HepG2 (cell line): ENCODE data around the gene HMGCS2. TPM values are rescaled to one million over a fixed set of nuclear protein-coding genes. Genes with fewer than 3 reads are reported as not detected.
A peak's percentile ranks its signal among the peaks of the same experiment; 100 is the strongest.

Experiments
- CC2D1A ChIP-seq: sonication (generic); formaldehyde crosslinking; IDR thresholded peaks from 2 replicates; pipeline ENCODE4 v1.8.1; 2023; ENCODE audit warnings: mild to moderate bottlenecking, missing genetic modification reagents
- FOXC1 ChIP-seq: sonication (generic); formaldehyde crosslinking; IDR thresholded peaks from 2 replicates; pipeline ENCODE4 v1.8.0; 2022; ENCODE audit warnings: mild to moderate bottlenecking, missing genetic modification reagents, borderline replicate concordance
- FOXM1 ChIP-seq: sonication (generic); formaldehyde crosslinking; IDR thresholded peaks from 2 replicates; pipeline ENCODE4 v1.5.0; 2020; ENCODE audit warnings: missing genetic modification reagents
- HDAC1 ChIP-seq: sonication (generic); formaldehyde crosslinking; IDR thresholded peaks from 2 replicates; pipeline ENCODE4 v1.5.1; 2020; ENCODE audit warnings: mild to moderate bottlenecking, missing genetic modification reagents
- HNRNPL ChIP-seq: fragments of 200-400 bp; formaldehyde crosslinking; IDR thresholded peaks from 2 replicates; pipeline ENCODE4 v1.6.1; 2017; ENCODE audit warnings: mild to moderate bottlenecking, low read depth, low read length
- MAZ ChIP-seq, 2 experiments: sonication (generic) in 1 of 2; formaldehyde crosslinking in 1 of 2; IDR thresholded peaks; 2 replicates each; pipeline versions ENCODE4 v1.5.0 to v1.6.1; 2012 to 2020; ENCODE audit warnings: low read depth in 2 of 2, mild to moderate bottlenecking in 2 of 2, borderline replicate concordance in 1 of 2, improper control_type of control experiment in 1 of 2, low read length in 1 of 2, missing genetic modification reagents in 1 of 2, moderate library complexity in 1 of 2
- MEIS2 ChIP-seq: sonication (generic); formaldehyde crosslinking; IDR thresholded peaks from 2 replicates; pipeline ENCODE4 v1.9.0; 2021; ENCODE audit warnings: mild to moderate bottlenecking, missing genetic modification reagents
- MTF2 ChIP-seq: sonication (generic); formaldehyde crosslinking; IDR thresholded peaks from 2 replicates; pipeline ENCODE4 v1.5.0; 2020; ENCODE audit warnings: missing genetic modification reagents, borderline replicate concordance
- PHF8 ChIP-seq: sonication (generic); formaldehyde crosslinking; IDR thresholded peaks from 2 replicates; pipeline ENCODE4 v1.5.0; 2020; ENCODE audit warnings: missing genetic modification reagents
- POLR2A ChIP-seq, 2 experiments: IDR thresholded peaks; 2 replicates each; pipeline ENCODE4 v1.6.1; 2011; ENCODE audit warnings: low read depth in 2 of 2, low read length in 2 of 2, mild to moderate bottlenecking in 1 of 2, moderate library complexity in 1 of 2; ENCODE audit not compliant: insufficient read depth in 1 of 2
- RBFOX2 ChIP-seq: fragments of 200-400 bp; formaldehyde crosslinking; IDR thresholded peaks from 2 replicates; pipeline ENCODE4 v1.6.1; 2017; ENCODE audit warnings: low read depth, mild to moderate bottlenecking, low read length
- REXO4 ChIP-seq: sonication (generic); formaldehyde crosslinking; IDR thresholded peaks from 2 replicates; pipeline ENCODE4 v1.8.0; 2022; ENCODE audit warnings: missing genetic modification reagents, mild to moderate bottlenecking, borderline replicate concordance
- SOX13 ChIP-seq, 3 experiments: fragments of 450-650 bp in 1 of 3; sonication (generic) in 1 of 3; formaldehyde crosslinking in 1 of 3; IDR thresholded peaks in 2 of 3; conservative IDR thresholded peaks in 1 of 3; 2 replicates each; pipeline versions ENCODE4 v1.5.0 to v1.6.1; 2016 to 2020; ENCODE audit warnings: antibody characterized with exemption in 1 of 3, mild to moderate bottlenecking in 1 of 3, missing compliant biosample characterization in 1 of 3, missing genetic modification reagents in 1 of 3, moderate library complexity in 1 of 3
- TAF1 ChIP-seq: sonication (generic); formaldehyde crosslinking; IDR thresholded peaks from 2 replicates; pipeline ENCODE4 v1.4.0; 2020; ENCODE audit warnings: missing genetic modification reagents
- YEATS4 ChIP-seq: sonication (generic); formaldehyde crosslinking; IDR thresholded peaks from 2 replicates; pipeline ENCODE4 v1.4.0; 2020; ENCODE audit warnings: missing genetic modification reagents, borderline replicate concordance
- ZC3H4 ChIP-seq: sonication (generic); formaldehyde crosslinking; IDR thresholded peaks from 2 replicates; pipeline ENCODE4 v1.4.0; 2020; ENCODE audit warnings: missing genetic modification reagents, borderline replicate concordance
- ZFP1 ChIP-seq: IDR thresholded peaks from 2 replicates; pipeline ENCODE4 v1.6.1; 2016
- ZFP37 ChIP-seq: sonication (generic); formaldehyde crosslinking; IDR thresholded peaks from 2 replicates; pipeline ENCODE4 v1.4.0; 2020; ENCODE audit warnings: missing genetic modification reagents, borderline replicate concordance
- ZMYM3 ChIP-seq: sonication (generic); formaldehyde crosslinking; IDR thresholded peaks from 2 replicates; pipeline ENCODE4 v1.5.1; 2020; ENCODE audit warnings: mild to moderate bottlenecking, missing genetic modification reagents
- ZNF263 ChIP-seq: sonication (generic); formaldehyde crosslinking; IDR thresholded peaks from 2 replicates; pipeline ENCODE4 v1.4.0; 2020; ENCODE audit warnings: missing genetic modification reagents
- ZNF572 ChIP-seq: sonication (generic); formaldehyde crosslinking; IDR thresholded peaks from 2 replicates; pipeline ENCODE4 v1.5.1; 2020; ENCODE audit warnings: mild to moderate bottlenecking, missing genetic modification reagents
- ZNF629 ChIP-seq: sonication (generic); formaldehyde crosslinking; conservative IDR thresholded peaks from 2 replicates; pipeline ENCODE4 v1.5.0; 2020; ENCODE audit warnings: missing genetic modification reagents
- ZNF792 ChIP-seq: IDR thresholded peaks from 2 replicates; pipeline ENCODE4 v1.6.1; 2016
- ZNF816 ChIP-seq: sonication (generic); formaldehyde crosslinking; IDR thresholded peaks from 2 replicates; pipeline ENCODE4 v1.8.0; 2022; ENCODE audit warnings: missing genetic modification reagents, mild to moderate bottlenecking, borderline replicate concordance
- ZNF841 ChIP-seq: sonication (generic); formaldehyde crosslinking; IDR thresholded peaks from 2 replicates; pipeline ENCODE4 v1.8.1; 2023; ENCODE audit warnings: missing genetic modification reagents, borderline replicate concordance
- polyA plus RNA-seq, 8 experiments: library from polyadenylated mRNA; depleted of rRNA in 3 of 8; stranded (reverse) in 7 of 8; unstranded in 1 of 8; fragments of >200 nt; fragmentation: Illumina TruSeq in 4 of 8; extraction: Trizol in 4 of 8; gene quantifications; 2 replicates each; pipeline versions ENCODE4 v1.2.1 to v1.2.3, GENCODE V29; 2011 to 2016; ENCODE audit warnings: low read depth in 4 of 8, missing spikeins in 1 of 8, mixed read lengths in 1 of 8; ENCODE audit not compliant: insufficient read depth in 1 of 8
- total RNA-seq, 5 experiments: library from RNA; depleted of rRNA; stranded (reverse); fragments of >200 nt; fragmentation: Illumina TruSeq; extraction: Trizol; gene quantifications; 2 replicates each; pipeline ENCODE4 v1.2.3, GENCODE V29; 2016; ENCODE audit warnings: low read depth in 1 of 5
- TF ChIP-seq, protein P1 (sequence below): IDR thresholded peaks from 2 replicates; pipeline ENCODE4 v1.6.1; 2016; ENCODE audit warnings: mild to moderate bottlenecking, missing biosample characterization, missing genetic modification reagents
- TF ChIP-seq, protein P2 (sequence below): sonication (generic); formaldehyde crosslinking; IDR thresholded peaks from 2 replicates; pipeline ENCODE4 v1.8.1; 2022; ENCODE audit warnings: mild to moderate bottlenecking, missing genetic modification reagents
- TF ChIP-seq, protein P3 (sequence below): sonication (generic); formaldehyde crosslinking; IDR thresholded peaks from 2 replicates; pipeline ENCODE4 v1.8.1; 2023; ENCODE audit warnings: mild to moderate bottlenecking, moderate library complexity, missing genetic modification reagents
- TF ChIP-seq, protein P4 (sequence below): sonication (generic); formaldehyde crosslinking; IDR thresholded peaks from 2 replicates; pipeline ENCODE4 v1.4.0; 2020; ENCODE audit warnings: mild to moderate bottlenecking, missing genetic modification reagents

HMGCS2 gene
- total and polyA plus RNA-seq, 2 of the 13 experiments (the other 11 are each of a cell fraction or from before 2014, with no cell fraction given): 0.44 to 1.5 TPM

DNA sequence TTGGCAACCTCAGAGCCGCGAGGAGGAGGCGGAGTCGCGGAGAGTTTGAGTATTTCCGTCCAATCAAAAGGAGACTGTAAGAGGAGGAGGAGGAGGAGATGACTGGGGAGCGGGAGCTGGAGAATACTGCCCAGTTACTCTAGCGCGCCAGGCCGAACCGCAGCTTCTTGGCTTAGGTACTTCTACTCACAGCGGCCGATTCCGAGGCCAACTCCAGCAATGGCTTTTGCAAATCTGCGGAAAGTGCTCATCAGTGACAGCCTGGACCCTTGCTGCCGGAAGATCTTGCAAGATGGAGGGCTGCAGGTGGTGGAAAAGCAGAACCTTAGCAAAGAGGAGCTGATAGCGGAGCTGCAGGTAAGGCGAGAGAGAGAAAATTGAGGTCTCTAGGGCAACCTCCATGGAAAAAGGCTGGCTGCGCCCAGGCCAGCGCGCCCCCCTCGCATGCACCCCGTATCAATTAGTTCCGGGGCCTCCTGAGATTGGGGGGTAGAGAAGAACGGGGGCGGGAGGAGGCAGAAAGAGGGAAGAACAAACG lies 56.8 kb downstream of the HMGCS2 start, which contains the start of gene PHGDH (continued):
- TF ChIP-seq ZMYM3 (CRISPR knock-in tag): no peak
- TF ChIP-seq MTF2: no peak
- no peak for TF ChIP-seq HDAC1 (CRISPR knock-in tag)
- TF ChIP-seq ZFP1 (CRISPR knock-in tag): 0 out of 2 replicates have a peak, but pooled peaks have one; percentile 37
- TF ChIP-seq FOXM1 (CRISPR knock-in tag): no peak
- TF ChIP-seq HNRNPL: no peak
- no peak for TF ChIP-seq SOX13 (IDR thresholded peaks at IDR 0.05)
- TF ChIP-seq SOX13 (CRISPR knock-in tag; conservative IDR thresholded peaks at IDR 0.05 in 1 of 2, IDR thresholded peaks at IDR 0.05 in 1 of 2): no peak
- no peak for TF ChIP-seq FOXC1 (CRISPR knock-in tag)
- TF ChIP-seq REXO4 (CRISPR knock-in tag): no peak
- no peak for TF ChIP-seq ZNF572
- TF ChIP-seq ZNF263 (CRISPR knock-in tag): no peak; the same call in 1 of the 2 replicates
- peak; percentile 52; the same call in 1 of the 2 replicates for TF ChIP-seq RBFOX2
- TF ChIP-seq, protein P1, sequence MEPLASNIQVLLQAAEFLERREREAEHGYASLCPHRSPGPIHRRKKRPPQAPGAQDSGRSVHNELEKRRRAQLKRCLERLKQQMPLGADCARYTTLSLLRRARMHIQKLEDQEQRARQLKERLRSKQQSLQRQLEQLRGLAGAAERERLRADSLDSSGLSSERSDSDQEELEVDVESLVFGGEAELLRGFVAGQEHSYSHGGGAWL (CRISPR knock-in tag): 0 out of 2 replicates have a peak, but pooled peaks have one; percentile 12
- TF ChIP-seq, protein P2, sequence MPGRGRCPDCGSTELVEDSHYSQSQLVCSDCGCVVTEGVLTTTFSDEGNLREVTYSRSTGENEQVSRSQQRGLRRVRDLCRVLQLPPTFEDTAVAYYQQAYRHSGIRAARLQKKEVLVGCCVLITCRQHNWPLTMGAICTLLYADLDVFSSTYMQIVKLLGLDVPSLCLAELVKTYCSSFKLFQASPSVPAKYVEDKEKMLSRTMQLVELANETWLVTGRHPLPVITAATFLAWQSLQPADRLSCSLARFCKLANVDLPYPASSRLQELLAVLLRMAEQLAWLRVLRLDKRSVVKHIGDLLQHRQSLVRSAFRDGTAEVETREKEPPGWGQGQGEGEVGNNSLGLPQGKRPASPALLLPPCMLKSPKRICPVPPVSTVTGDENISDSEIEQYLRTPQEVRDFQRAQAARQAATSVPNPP (CRISPR knock-in tag): no peak
- TF ChIP-seq ZNF629 (CRISPR knock-in tag): no peak
- no peak for TF ChIP-seq MAZ (IDR thresholded peaks at IDR 0.05; ENCODE audit: borderline replicate concordance, low read depth, low read length)
- TF ChIP-seq MAZ (CRISPR knock-in tag; IDR thresholded peaks at IDR 0.05; ENCODE audit: low read depth): peak; percentile 37; the same call in 1 of the 2 replicates
- TF ChIP-seq, protein P3, sequence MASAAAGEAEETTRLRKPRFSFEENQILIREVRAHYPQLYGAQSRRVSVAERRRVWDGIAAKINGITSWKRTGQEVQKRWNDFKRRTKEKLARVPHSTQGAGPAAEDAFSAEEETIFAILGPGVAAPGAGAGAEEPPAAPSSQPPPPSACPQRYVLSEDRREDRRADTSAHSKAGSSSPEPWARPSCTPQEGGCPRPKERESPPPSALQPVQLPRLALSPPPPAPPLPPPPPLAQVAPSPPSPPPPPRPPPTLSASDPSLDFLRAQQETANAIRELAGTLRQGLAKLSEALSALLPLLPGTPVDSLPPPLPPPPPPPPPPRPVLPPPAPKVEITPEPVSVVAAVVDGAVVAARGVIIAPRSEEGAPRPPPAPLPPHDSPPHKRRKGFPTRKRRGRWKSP: peak; percentile 65; the same call in 1 of the 2 replicates
- peak; percentile 92 for TF ChIP-seq TAF1 (CRISPR knock-in tag)
- TF ChIP-seq ZNF816: no peak
- TF ChIP-seq MEIS2 (CRISPR knock-in tag): 0 out of 2 replicates have a peak, but pooled peaks have one; percentile 17
- TF ChIP-seq ZNF841 (CRISPR knock-in tag): no peak
- TF ChIP-seq ZC3H4 (CRISPR knock-in tag): peak; percentile 40; the same call in 1 of the 2 replicates
- TF ChIP-seq YEATS4 (CRISPR knock-in tag): peak; percentile 10; the same call in 1 of the 2 replicates
- TF ChIP-seq, protein P4, sequence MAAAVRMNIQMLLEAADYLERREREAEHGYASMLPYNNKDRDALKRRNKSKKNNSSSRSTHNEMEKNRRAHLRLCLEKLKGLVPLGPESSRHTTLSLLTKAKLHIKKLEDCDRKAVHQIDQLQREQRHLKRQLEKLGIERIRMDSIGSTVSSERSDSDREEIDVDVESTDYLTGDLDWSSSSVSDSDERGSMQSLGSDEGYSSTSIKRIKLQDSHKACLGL (CRISPR knock-in tag): no peak
- 0 out of 2 replicates have a peak, but pooled peaks have one; percentile 17 for TF ChIP-seq ZNF792 (CRISPR knock-in tag)
- 0 out of 2 replicates have a peak, but pooled peaks have one; percentile 32 for TF ChIP-seq CC2D1A
- TF ChIP-seq POLR2A (IDR thresholded peaks at IDR 0.05; ENCODE audit: insufficient read depth in 1 of 2, low read depth in 2 of 2, low read length in 2 of 2): peak; percentile 94 to 96
- no peak for TF ChIP-seq ZFP37 (CRISPR knock-in tag)
- TF ChIP-seq PHF8: peak; percentile 69
